ENCODE results near the gene CCDC187.

- TF ChIP-seq POLR2AphosphoS5 (IDR thresholded peaks at IDR 0.05), result no peak
- no peak for TF ChIP-seq CTCF (IDR thresholded peaks at IDR 0.05)
- TF ChIP-seq POLR2A (IDR thresholded peaks at IDR 0.05), result no peak
Measured at GRCh38 chr9:136264031-136264430, 39.9 kb downstream of the CCDC187 start.

All from upper lobe of left lung (tissue), 4 donors.